Measurements from ENCODE around the gene MAP1LC3C.

Gene MAP1LC3C

GRCh38 chr1:241968611-241969010, 30.3 kb downstream of the MAP1LC3C start:
- no peak for TF ChIP-seq CTCF (conservative IDR thresholded peaks at IDR 0.05; ENCODE audit: low read depth, low read length)
- no peak overlapping the region for H3K9ac ChIP-seq
- no peak overlapping the region for H2AFZ ChIP-seq (ENCODE audit: low read depth)
- no peaks in the 10 kb centered on the region for H3K36me3 ChIP-seq (ENCODE audit: insufficient read depth)
- no peak overlapping the region for H3K4me3 ChIP-seq (IDR thresholded peaks at IDR 0.05; ENCODE audit: insufficient read depth, low read depth, low read length)
- peaks cover 3% of the 10 kb centered on the region for H3K4me1 ChIP-seq (ENCODE audit: low read depth, poor library complexity, severe bottlenecking)
- H4K20me1 ChIP-seq (ENCODE audit: insufficient read depth) = no peaks in the 10 kb centered on the region
- no peak overlapping the region for H3K4me2 ChIP-seq
- H3K27me3 ChIP-seq (ENCODE audit: insufficient read depth, low read depth) = no peaks in the 10 kb centered on the region
- H3K79me2 ChIP-seq (ENCODE audit: insufficient read depth, low read depth) = no peaks in the 10 kb centered on the region
- H3K27ac ChIP-seq = no peak overlapping the region

- Histone ChIP-seq H3K9ac (no peak overlapping the region), H3K36me3 (ENCODE audit: insufficient read depth) (no peaks in the 10 kb centered on the region), H4K20me1 (ENCODE audit: insufficient read depth) (no peaks in the 10 kb centered on the region), H3K4me1 (ENCODE audit: low read depth, poor library complexity, severe bottlenecking) (no peaks in the 10 kb centered on the region), H3K27ac (no peak overlapping the region), H3K4me2 (no peak overlapping the region), H3K4me3 (IDR thresholded peaks at IDR 0.05; ENCODE audit: insufficient read depth, low read depth, low read length) (no peak overlapping the region), H2AFZ (ENCODE audit: low read depth) (no peak overlapping the region), H3K27me3 (ENCODE audit: insufficient read depth, low read depth) (no peaks in the 10 kb centered on the region), H3K79me2 (ENCODE audit: insufficient read depth, low read depth) (no peaks in the 10 kb centered on the region)
- TF ChIP-seq CTCF (conservative IDR thresholded peaks at IDR 0.05; ENCODE audit: low read depth, low read length) = no peak
Observed at GRCh38 chr1:241964550-241965282, 34.2 kb downstream of the MAP1LC3C start.

GRCh38 chr1:241963722-241964121, 35.2 kb downstream of the MAP1LC3C start:
- no peaks in the 10 kb centered on the region for H3K4me1 ChIP-seq (ENCODE audit: low read depth, poor library complexity, severe bottlenecking)
- no peaks in the 10 kb centered on the region for H3K36me3 ChIP-seq (ENCODE audit: insufficient read depth)
- H4K20me1 ChIP-seq (ENCODE audit: insufficient read depth) = no peaks in the 10 kb centered on the region
- no peak overlapping the region for H3K4me3 ChIP-seq (IDR thresholded peaks at IDR 0.05; ENCODE audit: insufficient read depth, low read depth, low read length)
- no peaks in the 10 kb centered on the region for H3K27me3 ChIP-seq (ENCODE audit: insufficient read depth, low read depth)
- no peak overlapping the region for H3K9ac ChIP-seq
- no peaks in the 10 kb centered on the region for H3K79me2 ChIP-seq (ENCODE audit: insufficient read depth, low read depth)
- no peak overlapping the region for H3K27ac ChIP-seq
- no peak overlapping the region for H2AFZ ChIP-seq (ENCODE audit: low read depth)
- TF ChIP-seq CTCF (conservative IDR thresholded peaks at IDR 0.05; ENCODE audit: low read depth, low read length) = no peak
- H3K4me2 ChIP-seq = no peak overlapping the region

DNA sequence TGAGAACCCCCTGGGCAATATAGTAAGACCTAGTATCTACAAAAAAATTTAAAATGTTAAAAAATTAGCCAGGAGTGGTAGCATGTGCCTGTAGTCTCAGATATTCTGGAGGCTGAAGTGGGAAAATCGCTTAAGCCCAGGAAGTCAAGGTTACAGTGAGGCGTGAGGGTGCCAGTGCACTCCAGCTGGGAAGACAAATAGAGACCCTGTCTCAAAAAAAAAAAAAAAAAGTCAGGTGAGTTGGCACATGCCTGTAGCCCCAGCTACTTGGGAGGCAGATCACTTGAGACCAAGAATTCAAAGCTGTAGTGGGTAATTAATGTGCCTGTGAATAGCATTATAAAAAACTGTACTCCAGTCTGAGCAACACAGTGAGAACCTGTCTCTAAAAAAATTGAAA, 36.7 kb downstream of the MAP1LC3C start:
- H3K79me2 ChIP-seq (ENCODE audit: insufficient read depth, low read depth) = no peaks in the 10 kb centered on the region
- H4K20me1 ChIP-seq (ENCODE audit: insufficient read depth) = no peaks in the 10 kb centered on the region
- H3K9ac ChIP-seq = no peak overlapping the region
- H2AFZ ChIP-seq (ENCODE audit: low read depth) = no peak overlapping the region
- no peak overlapping the region for H3K4me3 ChIP-seq (IDR thresholded peaks at IDR 0.05; ENCODE audit: insufficient read depth, low read depth, low read length)
- no peak overlapping the region for H3K4me2 ChIP-seq
- TF ChIP-seq CTCF (conservative IDR thresholded peaks at IDR 0.05; ENCODE audit: low read depth, low read length) = no peak
- no peak overlapping the region for H3K27ac ChIP-seq
- no peaks in the 10 kb centered on the region for H3K4me1 ChIP-seq (ENCODE audit: low read depth, poor library complexity, severe bottlenecking)
- no peaks in the 10 kb centered on the region for H3K27me3 ChIP-seq (ENCODE audit: insufficient read depth, low read depth)
- no peaks in the 10 kb centered on the region for H3K36me3 ChIP-seq (ENCODE audit: insufficient read depth)
